ENCODE data around the gene HMX3. TPM values are rescaled to one million over a fixed set of nuclear protein-coding genes. Genes with fewer than 3 reads are reported as not detected.

The HMX3 gene
- total and polyA plus RNA-seq, 2 donors (not counting 3 experiments of a cell fraction or from before 2014, with no cell fraction given), result not detected

DNA sequence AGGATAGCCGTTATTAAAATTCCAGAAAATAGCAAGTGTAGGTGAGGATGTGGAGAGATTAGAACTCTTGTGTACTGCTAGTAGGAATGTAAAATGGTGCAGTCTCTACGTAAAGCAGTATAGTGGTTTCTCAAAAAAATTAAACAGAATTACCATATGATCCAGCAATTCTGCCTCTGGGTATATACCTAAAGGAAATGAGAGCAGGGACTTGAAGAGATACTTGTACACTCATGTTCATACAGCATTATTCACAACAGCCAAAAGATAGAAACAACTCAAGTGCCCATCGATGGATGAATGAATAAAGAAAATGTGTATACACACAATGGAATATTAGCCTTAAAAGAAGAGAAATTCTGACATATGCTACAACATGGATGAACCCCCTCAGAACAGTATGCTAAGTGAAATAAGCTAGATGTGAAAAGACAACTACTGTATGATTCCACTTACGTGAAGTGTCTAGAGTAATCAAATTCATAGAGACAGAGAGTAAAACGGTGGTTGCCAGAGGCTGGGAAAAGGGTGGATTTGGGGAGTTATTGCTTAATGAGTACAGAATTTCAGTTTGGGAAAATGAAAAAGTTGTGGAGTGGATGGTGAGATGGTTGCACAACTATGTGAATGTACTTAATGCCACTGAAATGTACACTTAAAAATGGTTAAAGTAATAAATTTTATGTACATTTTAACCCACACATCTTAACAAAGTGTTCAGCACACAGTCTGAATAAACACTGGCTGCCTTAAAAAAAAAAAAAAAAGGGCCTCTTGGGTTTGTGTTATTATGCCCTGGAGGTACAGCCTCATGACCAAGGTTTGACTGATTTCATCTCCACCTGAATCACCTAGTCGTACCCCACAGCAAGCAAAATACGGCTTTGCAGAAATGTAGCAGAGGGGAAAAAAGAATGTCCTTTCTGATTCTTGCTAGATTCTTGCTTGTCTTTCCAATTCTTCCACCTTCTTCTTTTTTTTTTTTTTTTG, 44.6 kb downstream of the HMX3 start:
- BruUV-seq (replicated peaks), result no TSS peak
- FAIRE-seq, result no peak
- POLR2A ChIA-PET, result no interaction called here

GRCh38 chr10:123183724-123184123, 48.0 kb downstream of the HMX3 start:
- no peaks in the 10 kb centered on the region for H3K79me2 ChIP-seq (ENCODE audit: control insufficient read depth, insufficient read depth, low read length)
- dilution Hi-C loops (cut with MboI; ENCODE audit: extremely low pct_ligation_motif_present, low sequenced_read_pairs) (no loop called here), intact Hi-C loops (cut with micrococcal nuclease) (no loop called here)
- H3K4me2 ChIP-seq (ENCODE audit: insufficient read depth, low read length), result no peak overlapping the region
- H4K20me1 ChIP-seq (replicated peaks; ENCODE audit: control insufficient read depth, extremely low read depth, insufficient read depth, low read length), result no peaks in the 10 kb centered on the region
- H3K9ac ChIP-seq (replicated peaks; ENCODE audit: extremely low read depth, insufficient read depth, low read length), result no peak overlapping the region
- ChIA-PET POLR2A (no interaction called here), CTCF (no interaction called here)
- H2AFZ ChIP-seq (ENCODE audit: low read depth, low read length), result no peak overlapping the region
- no peak overlapping the region for H3K4me3 ChIP-seq (replicated peaks in 1 of 3; ENCODE audit: insufficient read depth in 1 of 3, low read depth in 1 of 3, low read length in 3 of 3)
- DNase-seq (ENCODE audit: low read depth, low spot score) (no peak), FAIRE-seq (no peak)
- H3K9me1 ChIP-seq (replicated peaks; ENCODE audit: control insufficient read depth, extremely low read depth, insufficient read depth, low read length), result no peaks in the 10 kb centered on the region
- no peaks in the 10 kb centered on the region for H3K36me3 ChIP-seq (ENCODE audit: control insufficient read depth in 2 of 2, extremely low read depth in 1 of 2, insufficient read depth in 2 of 2, low read length in 2 of 2)
- H3K27me3 ChIP-seq (ENCODE audit: control insufficient read depth in 2 of 2, insufficient read depth in 2 of 2, low read length in 2 of 2), result no peaks in the 10 kb centered on the region
- no TSS peak for BruUV-seq (replicated peaks)
- H3K9me3 ChIP-seq (replicated peaks; ENCODE audit: control insufficient read depth, insufficient read depth, low read length), result no peaks in the 10 kb centered on the region
- H3K4me1 ChIP-seq (ENCODE audit: control insufficient read depth, extremely low read depth, insufficient read depth, low read length), result no peaks in the 10 kb centered on the region
- no peak overlapping the region for H3K27ac ChIP-seq (ENCODE audit: insufficient read depth, low read depth, low read length)
- TF ChIP-seq JUN (IDR thresholded peaks at IDR 0.05; ENCODE audit: borderline replicate concordance, insufficient read depth, insufficient read length, low read depth), result no peak
- TF ChIP-seq, protein P1, sequence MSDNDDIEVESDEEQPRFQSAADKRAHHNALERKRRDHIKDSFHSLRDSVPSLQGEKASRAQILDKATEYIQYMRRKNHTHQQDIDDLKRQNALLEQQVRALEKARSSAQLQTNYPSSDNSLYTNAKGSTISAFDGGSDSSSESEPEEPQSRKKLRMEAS (IDR thresholded peaks at IDR 0.05; ENCODE audit: insufficient read depth, insufficient read length), result no peak
- TF ChIP-seq POLR2A (IDR thresholded peaks at IDR 0.05; ENCODE audit: low read depth, low read length), result no peak
- TF ChIP-seq EZH2 (IDR thresholded peaks at IDR 0.05; ENCODE audit: borderline replicate concordance, low read depth, low read length, severe bottlenecking), result no peak
- TF ChIP-seq FOS (IDR thresholded peaks at IDR 0.05; ENCODE audit: borderline replicate concordance, insufficient read depth, low read length), result no peak
- no peak for TF ChIP-seq GATA2 (IDR thresholded peaks at IDR 0.05; ENCODE audit: insufficient read depth, insufficient read length, low read depth, low read length)
- TF ChIP-seq, protein P2, sequence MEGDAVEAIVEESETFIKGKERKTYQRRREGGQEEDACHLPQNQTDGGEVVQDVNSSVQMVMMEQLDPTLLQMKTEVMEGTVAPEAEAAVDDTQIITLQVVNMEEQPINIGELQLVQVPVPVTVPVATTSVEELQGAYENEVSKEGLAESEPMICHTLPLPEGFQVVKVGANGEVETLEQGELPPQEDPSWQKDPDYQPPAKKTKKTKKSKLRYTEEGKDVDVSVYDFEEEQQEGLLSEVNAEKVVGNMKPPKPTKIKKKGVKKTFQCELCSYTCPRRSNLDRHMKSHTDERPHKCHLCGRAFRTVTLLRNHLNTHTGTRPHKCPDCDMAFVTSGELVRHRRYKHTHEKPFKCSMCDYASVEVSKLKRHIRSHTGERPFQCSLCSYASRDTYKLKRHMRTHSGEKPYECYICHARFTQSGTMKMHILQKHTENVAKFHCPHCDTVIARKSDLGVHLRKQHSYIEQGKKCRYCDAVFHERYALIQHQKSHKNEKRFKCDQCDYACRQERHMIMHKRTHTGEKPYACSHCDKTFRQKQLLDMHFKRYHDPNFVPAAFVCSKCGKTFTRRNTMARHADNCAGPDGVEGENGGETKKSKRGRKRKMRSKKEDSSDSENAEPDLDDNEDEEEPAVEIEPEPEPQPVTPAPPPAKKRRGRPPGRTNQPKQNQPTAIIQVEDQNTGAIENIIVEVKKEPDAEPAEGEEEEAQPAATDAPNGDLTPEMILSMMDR (IDR thresholded peaks at IDR 0.05; ENCODE audit: extremely low read depth in 1 of 2, insufficient read depth in 1 of 2, low read depth in 1 of 2, low read length in 2 of 2), result no peak
- no peak for TF ChIP-seq POLR2AphosphoS5 (IDR thresholded peaks at IDR 0.05; ENCODE audit: insufficient read depth, low read depth, low read length)
- no peak for TF ChIP-seq MYC (IDR thresholded peaks at IDR 0.05; ENCODE audit: low read depth, low read length)

More for the DNA sequence above, 44.6 kb downstream of the HMX3 start:
- H3K9me3 ChIP-seq (replicated peaks; ENCODE audit: control insufficient read depth, insufficient read depth, low read length), result no peaks in the 10 kb centered on the region
- no peak overlapping the region for H3K4me3 ChIP-seq (replicated peaks in 1 of 3; ENCODE audit: insufficient read depth in 1 of 3, low read depth in 1 of 3, low read length in 3 of 3)
- dilution Hi-C loops (cut with MboI; ENCODE audit: extremely low pct_ligation_motif_present, low sequenced_read_pairs), result no loop called here
- H3K27me3 ChIP-seq (ENCODE audit: control insufficient read depth in 2 of 2, insufficient read depth in 2 of 2, low read length in 2 of 2), result no peaks in the 10 kb centered on the region
- peaks cover 5 to 6% of the 10 kb centered on the region in 2 experiments for H3K36me3 ChIP-seq (ENCODE audit: control insufficient read depth in 2 of 2, extremely low read depth in 1 of 2, insufficient read depth in 2 of 2, low read length in 2 of 2)
- peaks cover 4% of the 10 kb centered on the region for H4K20me1 ChIP-seq (replicated peaks; ENCODE audit: control insufficient read depth, extremely low read depth, insufficient read depth, low read length)
- CTCF ChIA-PET, result no interaction called here
- no peaks in the 10 kb centered on the region for H3K79me2 ChIP-seq (ENCODE audit: control insufficient read depth, insufficient read depth, low read length)
- DNase-seq (ENCODE audit: low read depth, low spot score), result no peak
- H2AFZ ChIP-seq (ENCODE audit: low read depth, low read length), result no peak overlapping the region
- no peak overlapping the region for H3K27ac ChIP-seq (ENCODE audit: insufficient read depth, low read depth, low read length)
- no peak overlapping the region for H3K4me2 ChIP-seq (ENCODE audit: insufficient read depth, low read length)
- H3K4me1 ChIP-seq (ENCODE audit: control insufficient read depth, extremely low read depth, insufficient read depth, low read length), result no peaks in the 10 kb centered on the region
- intact Hi-C loops (cut with micrococcal nuclease), result no loop called here
- H3K9ac ChIP-seq (replicated peaks; ENCODE audit: extremely low read depth, insufficient read depth, low read length), result no peak overlapping the region
- H3K9me1 ChIP-seq (replicated peaks; ENCODE audit: control insufficient read depth, extremely low read depth, insufficient read depth, low read length), result no peaks in the 10 kb centered on the region
- TF ChIP-seq JUN (IDR thresholded peaks at IDR 0.05; ENCODE audit: borderline replicate concordance, insufficient read depth, insufficient read length, low read depth), result no peak
